Fibroblast of lung (primary cell): ENCODE results near the gene TPT1. TPM values are rescaled to one million over a fixed set of nuclear protein-coding genes. Genes with fewer than 3 reads are reported as not detected.

Experiments
- DNase-seq, 2 donors: peaks; one replicate each; pipeline versions ENCODE4 v3.0.0 to v3.0.0-alpha.2; 2010; ENCODE audit warnings: low read depth in 2 of 2
- H2AFZ ChIP-seq: 2 replicates; pipeline ENCODE4 v1.5.1; 2012; ENCODE audit warnings: low read length, control low read depth, inconsistent platforms
- H3K27ac ChIP-seq: 2 replicates; pipeline ENCODE4 v1.5.1; 2011; ENCODE audit warnings: low read length, control low read depth; ENCODE audit not compliant: insufficient read depth
- H3K27me3 ChIP-seq: 2 replicates; pipeline ENCODE4 v1.5.1; 2011; ENCODE audit warnings: mild to moderate bottlenecking, low read length; ENCODE audit not compliant: control insufficient read depth, insufficient read depth
- H3K36me3 ChIP-seq: 2 replicates; pipeline ENCODE4 v1.5.1; 2011; ENCODE audit warnings: low read length; ENCODE audit not compliant: control insufficient read depth, insufficient read depth
- H3K4me1 ChIP-seq: 2 replicates; pipeline ENCODE4 v1.5.1; 2011; ENCODE audit warnings: low read length; ENCODE audit not compliant: control insufficient read depth, insufficient read depth; ENCODE audit errors: extremely low read depth
- H3K4me2 ChIP-seq: 2 replicates; pipeline ENCODE4 v1.5.1; 2011; ENCODE audit warnings: low read length, control low read depth; ENCODE audit not compliant: insufficient read depth; ENCODE audit errors: extremely low read depth
- H3K4me3 ChIP-seq, 4 experiments: fragments of 200-600 bp in 1 of 4; sonication (generic) in 1 of 4; replicated peaks in 1 of 4; 2 replicates each; pipeline ENCODE4 v1.5.1; 2011 to 2016; ENCODE audit warnings: low read length in 4 of 4, low read depth in 3 of 4, mild to moderate bottlenecking in 3 of 4, control low read depth in 2 of 4, inconsistent platforms in 1 of 4, mixed read lengths in 1 of 4; ENCODE audit not compliant: insufficient read depth in 1 of 4; ENCODE audit errors: control extremely low read depth in 1 of 4
- H3K79me2 ChIP-seq: 2 replicates; pipeline ENCODE4 v1.5.1; 2012; ENCODE audit warnings: mild to moderate bottlenecking, low read length, inconsistent platforms; ENCODE audit not compliant: control insufficient read depth, insufficient read depth
- H3K9ac ChIP-seq: 2 replicates; pipeline ENCODE4 v1.5.1; 2011; ENCODE audit warnings: mild to moderate bottlenecking, low read length, control low read depth; ENCODE audit not compliant: insufficient read depth
- H3K9me3 ChIP-seq: 2 replicates; pipeline ENCODE4 v1.5.1; 2012; ENCODE audit warnings: low read depth, low read length; ENCODE audit not compliant: control insufficient read depth, insufficient read depth
- H4K20me1 ChIP-seq: 2 replicates; pipeline ENCODE4 v1.5.1; 2011; ENCODE audit warnings: low read length; ENCODE audit not compliant: control insufficient read depth, insufficient read depth; ENCODE audit errors: extremely low read depth
- EZH2 ChIP-seq: IDR thresholded peaks from 2 replicates; pipeline ENCODE4 v1.5.1; 2012; ENCODE audit warnings: low read length, control low read depth, mild to moderate bottlenecking; ENCODE audit errors: missing control alignments
- polyA plus RNA-seq, 2 donors: library from polyadenylated mRNA; depleted of rRNA in 1 of 2; stranded (reverse) in 1 of 2; unstranded in 1 of 2; fragments of >200 nt; gene quantifications; 2 replicates each; pipeline ENCODE4 v1.2.1, GENCODE V29; 2011 to 2012; ENCODE audit warnings: missing spikeins in 1 of 2
- total RNA-seq: library from RNA; depleted of rRNA; stranded (reverse); fragments of >200 nt; gene quantifications from 2 replicates; pipeline ENCODE4 v1.2.1, GENCODE V29; 2014
- TF ChIP-seq, protein P1 (sequence below), 2 donors: IDR thresholded peaks in 1 of 2; conservative IDR thresholded peaks in 1 of 2; 1 replicate in 1 of 2; 2 replicates in 1 of 2; pipeline ENCODE4 v1.5.1; 2011 to 2012; ENCODE audit warnings: low read length in 2 of 2, control low read depth in 1 of 2, inconsistent platforms in 1 of 2, low read depth in 1 of 2, mild to moderate bottlenecking in 1 of 2

Gene TPT1
- total and polyA plus RNA-seq, 2 donors (not counting 1 experiment from before 2014, with no cell fraction given) = 2,237 to 5,502 TPM

DNA sequence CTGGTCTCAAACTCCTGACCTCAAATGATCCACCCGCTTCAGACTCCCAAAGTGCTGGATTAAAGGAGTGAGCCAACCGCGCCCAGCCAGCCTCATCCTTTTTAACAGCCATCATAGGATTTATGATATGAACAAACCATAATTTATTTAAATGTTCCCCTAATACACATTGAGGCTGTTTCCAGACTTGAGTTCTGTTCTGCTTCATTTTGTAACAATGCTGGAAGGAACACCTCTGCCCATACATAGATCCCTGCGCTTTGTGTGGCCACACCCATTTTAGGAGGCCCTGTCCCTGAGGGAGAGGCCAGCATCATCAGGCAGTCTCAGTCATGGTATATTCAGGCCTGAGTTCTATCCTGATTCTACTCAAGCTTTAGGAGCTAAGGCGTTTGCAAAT, 35.9 kb downstream of the TPT1 start:
- no peak for DNase-seq
- Histone ChIP-seq H4K20me1 (no peaks in the 10 kb centered on the region), H3K4me2 (no peak overlapping the region), H3K27me3 (no peaks in the 10 kb centered on the region), H3K9me3 (no peaks in the 10 kb centered on the region), H2AFZ (no peak overlapping the region), H3K4me3 (no peak overlapping the region), H3K4me1 (peaks cover 2% of the 10 kb centered on the region), H3K79me2 (no peaks in the 10 kb centered on the region), H3K36me3 (no peaks in the 10 kb centered on the region), H3K9ac (no peak overlapping the region), H3K27ac (no peak overlapping the region)
- TF ChIP-seq, protein P1, sequence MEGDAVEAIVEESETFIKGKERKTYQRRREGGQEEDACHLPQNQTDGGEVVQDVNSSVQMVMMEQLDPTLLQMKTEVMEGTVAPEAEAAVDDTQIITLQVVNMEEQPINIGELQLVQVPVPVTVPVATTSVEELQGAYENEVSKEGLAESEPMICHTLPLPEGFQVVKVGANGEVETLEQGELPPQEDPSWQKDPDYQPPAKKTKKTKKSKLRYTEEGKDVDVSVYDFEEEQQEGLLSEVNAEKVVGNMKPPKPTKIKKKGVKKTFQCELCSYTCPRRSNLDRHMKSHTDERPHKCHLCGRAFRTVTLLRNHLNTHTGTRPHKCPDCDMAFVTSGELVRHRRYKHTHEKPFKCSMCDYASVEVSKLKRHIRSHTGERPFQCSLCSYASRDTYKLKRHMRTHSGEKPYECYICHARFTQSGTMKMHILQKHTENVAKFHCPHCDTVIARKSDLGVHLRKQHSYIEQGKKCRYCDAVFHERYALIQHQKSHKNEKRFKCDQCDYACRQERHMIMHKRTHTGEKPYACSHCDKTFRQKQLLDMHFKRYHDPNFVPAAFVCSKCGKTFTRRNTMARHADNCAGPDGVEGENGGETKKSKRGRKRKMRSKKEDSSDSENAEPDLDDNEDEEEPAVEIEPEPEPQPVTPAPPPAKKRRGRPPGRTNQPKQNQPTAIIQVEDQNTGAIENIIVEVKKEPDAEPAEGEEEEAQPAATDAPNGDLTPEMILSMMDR (conservative IDR thresholded peaks at IDR 0.05 in 1 of 2, IDR thresholded peaks at IDR 0.05 in 1 of 2; ENCODE audit: low read depth in 1 of 2, low read length in 2 of 2) = no peak
- TF ChIP-seq EZH2 = no peak

DNA sequence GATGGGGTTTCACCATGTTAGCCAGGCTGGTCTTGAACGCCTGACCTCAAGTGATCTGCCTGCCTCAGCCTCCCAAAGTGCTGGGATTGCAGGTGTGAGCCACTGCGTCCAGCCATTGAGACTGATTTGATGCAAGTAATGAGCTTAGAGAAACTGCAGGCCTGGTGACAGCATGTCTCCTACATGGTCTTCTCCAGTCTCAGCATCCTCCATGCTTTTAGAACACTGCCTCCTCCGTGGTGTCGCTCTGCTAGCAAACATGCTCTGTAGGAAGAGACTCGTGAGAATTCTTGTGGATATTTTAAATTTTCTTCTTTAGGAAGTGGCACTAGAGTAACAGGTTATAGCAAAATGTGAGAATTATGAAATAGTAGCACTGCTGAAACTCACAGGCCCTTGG, 37.1 kb downstream of the TPT1 start:
- Histone ChIP-seq H3K79me2 (no peaks in the 10 kb centered on the region), H4K20me1 (no peaks in the 10 kb centered on the region), H3K9ac (no peak overlapping the region), H3K27ac (no peak overlapping the region), H2AFZ (no peak overlapping the region), H3K36me3 (no peaks in the 10 kb centered on the region), H3K4me3 (no peak overlapping the region), H3K9me3 (no peaks in the 10 kb centered on the region), H3K4me1 (peaks cover 4% of the 10 kb centered on the region), H3K4me2 (no peak overlapping the region), H3K27me3 (no peaks in the 10 kb centered on the region)
- no peak for DNase-seq
- TF ChIP-seq EZH2 = no peak
- TF ChIP-seq, protein P1 (conservative IDR thresholded peaks at IDR 0.05 in 1 of 2, IDR thresholded peaks at IDR 0.05 in 1 of 2; ENCODE audit: low read depth in 1 of 2, low read length in 2 of 2) = no peak

DNA sequence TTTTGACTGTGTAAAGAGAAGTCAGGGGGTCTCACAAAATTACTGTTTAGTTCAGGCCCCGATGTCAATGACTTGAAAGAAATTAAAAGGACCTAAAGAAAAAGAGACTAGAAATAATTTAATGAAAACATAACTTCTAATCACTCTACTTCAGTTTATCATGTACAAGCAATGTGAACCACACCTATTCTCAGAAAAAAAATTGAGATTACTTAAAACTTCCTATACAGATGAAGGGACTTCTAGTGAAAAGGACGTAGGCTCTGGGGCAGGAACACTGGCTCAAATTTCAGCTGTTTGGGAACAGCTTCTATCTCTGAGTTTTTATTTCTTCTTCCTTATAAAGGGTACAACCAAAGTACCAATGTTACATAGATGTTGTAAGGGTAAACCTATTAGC, 38.0 kb downstream of the TPT1 start:
- Histone ChIP-seq H2AFZ (no peak overlapping the region), H3K9ac (no peak overlapping the region), H4K20me1 (no peaks in the 10 kb centered on the region), H3K27me3 (no peaks in the 10 kb centered on the region), H3K4me1 (peaks cover 4% of the 10 kb centered on the region), H3K4me3 (no peak overlapping the region), H3K79me2 (no peaks in the 10 kb centered on the region), H3K4me2 (no peak overlapping the region), H3K9me3 (no peaks in the 10 kb centered on the region), H3K36me3 (no peaks in the 10 kb centered on the region), H3K27ac (no peak overlapping the region)
- TF ChIP-seq, protein P1 (conservative IDR thresholded peaks at IDR 0.05 in 1 of 2, IDR thresholded peaks at IDR 0.05 in 1 of 2; ENCODE audit: low read depth in 1 of 2, low read length in 2 of 2) = no peak
- no peak for TF ChIP-seq EZH2
- no peak for DNase-seq
